HG03457 (cell line): Measurements from ENCODE around the gene PODXL2.

ENCODE experiments used
- ATAC-seq: cut with Tn5 transposase; IDR thresholded peaks from one replicate; pipeline ENCODE4 v1.9.1; 2021; ENCODE audit warnings: moderate number of reproducible peaks; ENCODE audit not compliant: unreplicated experiment

PODXL2 gene

GRCh38 chr3:127706312-127706711, 77.3 kb downstream of the PODXL2 start:
- ATAC-seq, result no peak

DNA sequence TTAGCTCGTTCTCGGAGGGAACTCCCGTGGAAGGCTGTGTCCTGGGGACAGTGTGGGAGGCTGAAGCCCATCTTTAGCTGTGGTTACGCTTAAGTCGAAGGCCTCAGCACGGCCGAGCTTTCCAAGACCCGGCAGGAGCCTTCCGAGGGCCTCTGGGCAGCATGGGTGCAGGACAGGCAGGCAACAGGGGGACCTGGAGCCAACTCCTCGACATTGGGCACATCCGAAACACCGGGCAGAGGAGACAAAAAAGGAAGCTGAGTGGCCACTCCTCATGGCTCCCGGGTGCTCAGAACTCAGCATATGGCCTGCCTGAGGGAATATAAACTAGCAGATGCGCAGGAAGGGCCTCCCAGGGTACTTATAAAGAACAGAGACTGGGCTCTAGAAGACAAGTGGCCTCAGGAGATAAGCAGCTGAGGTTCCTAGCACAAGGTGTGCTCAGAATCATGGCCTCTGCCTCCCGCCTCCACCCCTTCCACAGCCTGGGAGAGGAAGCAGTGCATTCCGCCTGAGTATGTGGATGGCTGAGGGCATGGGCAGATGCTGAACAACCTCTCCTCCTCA, 77.9 kb downstream of the PODXL2 start:
- no peak for ATAC-seq

GRCh38 chr3:127707851-127708411, 78.9 kb downstream of the PODXL2 start:
- ATAC-seq, result no peak

GRCh38 chr3:127708837-127709236, 79.9 kb downstream of the PODXL2 start:
- no peak for ATAC-seq

DNA sequence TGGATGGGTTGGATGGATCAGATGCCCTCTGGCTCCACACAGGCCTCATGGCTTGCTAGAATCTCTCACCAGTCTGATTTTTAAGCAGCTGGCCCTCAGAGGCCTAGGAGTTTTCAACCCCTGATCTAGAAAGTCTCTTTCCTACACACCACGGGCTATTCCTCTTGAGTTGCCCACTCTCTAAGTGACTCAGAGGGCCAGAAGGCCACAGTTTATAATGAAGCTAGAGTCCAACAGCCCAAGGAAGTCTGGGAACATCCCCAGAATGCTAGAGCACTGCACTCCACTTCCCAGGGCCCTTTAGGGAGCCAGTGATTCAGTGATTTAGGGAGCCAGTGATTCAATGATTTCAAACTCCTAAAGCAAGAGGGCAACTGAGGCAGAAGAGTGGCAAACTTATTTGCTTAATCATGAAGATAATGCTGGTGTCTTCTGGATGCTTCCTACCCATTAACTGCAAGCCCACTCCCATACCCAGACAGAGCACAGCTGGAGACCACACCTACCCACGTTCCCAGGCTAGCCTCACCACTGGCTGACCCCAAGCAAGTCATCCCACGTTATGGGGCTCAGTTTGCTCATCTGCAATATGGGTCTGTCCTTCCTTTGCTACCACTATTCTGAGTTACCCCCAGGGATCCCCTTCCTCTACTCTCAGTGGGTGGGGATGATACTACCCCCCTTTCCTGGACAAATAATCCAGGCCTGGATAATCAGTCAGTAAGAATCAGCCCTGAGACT, 80.5 kb downstream of the PODXL2 start:
- ATAC-seq, result no peak

- ATAC-seq, result no peak
Observed at GRCh38 chr3:127710155-127710941, 81.4 kb downstream of the PODXL2 start.

GRCh38 chr3:127711021-127711695, 82.2 kb downstream of the PODXL2 start:
- ATAC-seq, result no peak

GRCh38 chr3:127711896-127712295, 82.9 kb downstream of the PODXL2 start:
- no peak for ATAC-seq

- ATAC-seq, result no peak
Observed at GRCh38 chr3:127712461-127712860, 83.5 kb downstream of the PODXL2 start.

DNA sequence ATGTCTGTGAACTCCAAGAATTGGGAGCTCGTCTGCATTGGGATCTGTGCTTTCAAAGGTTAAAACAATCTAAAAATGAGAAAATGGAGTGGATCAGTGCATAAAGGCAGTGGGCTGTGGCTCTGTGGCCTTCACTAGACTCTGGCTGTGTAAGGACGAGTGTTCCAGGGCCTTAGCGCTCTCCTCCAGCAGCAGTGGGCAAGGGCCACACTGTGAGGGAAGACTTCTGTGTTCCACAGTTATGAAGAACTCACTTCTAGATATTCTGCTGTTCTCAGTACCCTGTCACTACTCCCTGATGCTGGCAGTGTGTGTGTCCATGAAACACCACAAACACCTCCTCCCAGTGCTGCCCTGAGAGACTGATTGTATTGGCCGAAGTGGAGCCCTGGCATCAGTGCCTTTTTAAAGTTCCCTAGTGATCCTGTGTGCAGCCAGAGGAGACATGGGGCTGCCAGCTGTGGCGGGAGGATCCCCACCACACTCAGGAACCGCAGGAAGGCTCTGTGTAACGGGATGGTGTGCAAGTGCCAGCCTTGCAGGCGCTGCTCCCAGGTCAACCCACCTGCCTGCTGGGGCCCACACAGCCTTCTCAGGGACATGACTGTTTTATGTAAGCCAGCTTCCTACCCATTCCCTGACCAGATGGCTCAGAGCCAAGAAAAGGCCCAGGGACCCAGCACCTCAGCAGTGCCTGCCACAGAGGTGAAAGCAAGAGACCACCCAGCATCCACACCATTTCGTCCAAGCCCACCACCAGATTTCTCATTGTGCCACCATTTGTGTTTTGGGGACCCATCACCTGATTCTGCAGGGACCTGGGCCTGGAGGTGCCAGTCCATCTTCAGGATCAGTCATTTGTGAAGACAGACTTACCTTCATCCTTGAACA, 84.1 kb downstream of the PODXL2 start:
- no peak for ATAC-seq

- no peak for ATAC-seq
Observed at GRCh38 chr3:127714125-127714571, 85.2 kb downstream of the PODXL2 start.

DNA sequence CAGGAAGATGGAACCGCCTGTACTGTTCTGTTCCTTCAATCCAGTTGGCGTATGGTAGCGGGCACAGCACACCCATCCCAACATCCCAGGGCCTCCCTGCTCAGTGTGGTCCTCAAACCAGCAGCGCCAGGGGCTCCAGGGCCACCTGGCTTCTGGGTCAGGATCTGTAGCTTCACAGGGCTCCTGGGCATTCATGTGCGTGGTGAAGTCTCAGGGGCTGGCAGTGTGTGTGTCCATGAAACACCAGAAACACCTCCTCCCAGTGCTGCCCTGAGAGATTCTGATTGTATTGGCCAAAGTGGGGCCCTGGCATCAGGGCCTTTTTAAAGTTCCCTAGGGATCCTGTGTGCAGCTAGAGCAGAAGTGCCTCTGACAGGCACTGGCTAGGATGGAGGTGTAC, 85.9 kb downstream of the PODXL2 start:
- no peak for ATAC-seq

DNA sequence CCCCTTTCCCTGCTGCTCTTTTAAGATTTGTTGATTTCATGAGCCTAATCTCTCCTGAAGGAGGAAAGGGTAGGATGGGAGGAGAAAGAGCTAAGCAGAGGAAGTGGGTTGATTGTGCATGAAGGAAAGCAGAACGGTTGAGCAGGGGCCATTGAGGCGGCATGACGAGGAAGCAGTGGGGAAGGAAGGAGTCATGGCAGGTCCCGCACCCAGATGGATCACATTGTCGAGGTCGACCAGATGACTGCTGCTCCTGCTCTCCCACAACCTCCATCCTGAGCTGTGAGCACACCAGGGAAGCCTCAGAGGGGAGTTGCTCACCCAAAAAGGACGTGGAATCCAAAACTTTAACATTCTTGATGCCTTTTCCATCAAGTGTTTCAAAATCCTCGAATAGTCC, 86.5 kb downstream of the PODXL2 start:
- no peak for ATAC-seq

DNA sequence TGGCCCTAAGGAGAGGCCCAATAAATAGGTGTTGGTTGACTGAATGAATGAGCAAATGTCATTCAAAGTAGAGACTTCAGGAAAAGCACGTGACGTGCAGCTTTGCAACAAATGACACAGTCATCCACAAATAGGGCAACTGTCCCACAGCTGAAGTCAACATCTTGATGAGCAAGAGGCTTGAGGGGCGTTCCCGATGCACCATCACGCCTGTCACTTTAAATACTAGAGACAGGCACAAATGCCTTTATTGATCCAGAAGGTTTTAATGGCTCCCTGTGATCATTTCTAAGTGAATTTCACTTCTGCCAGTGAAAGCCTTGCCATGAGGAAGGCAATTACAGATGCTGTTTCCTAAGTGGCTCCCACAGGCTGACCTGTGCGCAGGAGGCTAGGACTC, 87.4 kb downstream of the PODXL2 start:
- ATAC-seq, result no peak

DNA sequence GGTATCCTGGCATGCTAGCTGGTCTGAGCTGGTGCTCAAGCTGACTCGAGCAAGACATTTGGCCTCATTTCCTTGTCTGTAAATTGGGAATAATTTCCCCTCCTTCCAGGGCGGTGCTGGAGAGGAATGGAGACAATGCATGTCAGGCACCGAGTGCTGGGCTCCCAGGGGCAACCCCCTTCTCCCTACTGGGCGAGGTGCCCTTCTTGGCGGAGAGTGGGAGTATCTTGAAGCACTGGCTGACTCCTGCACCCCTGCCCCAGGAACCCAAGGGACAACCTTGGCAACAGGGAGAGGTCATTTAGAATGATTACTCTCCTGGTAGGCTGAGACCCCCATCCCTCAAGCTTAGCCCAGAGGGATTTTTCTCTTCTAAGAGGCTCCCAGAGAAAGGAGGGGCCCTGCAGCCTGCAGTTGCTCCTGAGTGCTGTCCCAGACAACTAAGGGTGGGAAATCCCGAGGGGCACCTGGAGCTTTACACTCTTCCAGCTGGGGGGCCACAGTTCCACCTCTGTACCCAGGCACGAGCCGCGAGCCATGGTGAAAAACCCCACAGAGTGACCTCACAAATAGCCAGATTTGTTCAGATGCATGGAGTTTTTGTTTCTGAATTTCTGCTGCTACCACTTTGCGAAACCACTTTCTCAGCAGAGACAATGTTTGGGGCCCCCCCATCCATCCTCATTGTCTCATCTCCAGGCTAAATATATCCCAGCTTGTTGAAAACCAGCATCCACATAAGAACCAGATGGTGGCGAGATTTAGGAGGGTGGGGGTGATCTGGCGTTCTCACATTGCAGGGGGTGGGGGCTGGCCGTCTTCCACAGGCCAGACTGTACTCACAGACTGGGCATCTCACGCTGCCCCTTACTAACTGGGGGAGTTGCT, 88.6 kb downstream of the PODXL2 start:
- no peak for ATAC-seq

GRCh38 chr3:127718245-127718915, 89.4 kb downstream of the PODXL2 start:
- ATAC-seq, result no peak

DNA sequence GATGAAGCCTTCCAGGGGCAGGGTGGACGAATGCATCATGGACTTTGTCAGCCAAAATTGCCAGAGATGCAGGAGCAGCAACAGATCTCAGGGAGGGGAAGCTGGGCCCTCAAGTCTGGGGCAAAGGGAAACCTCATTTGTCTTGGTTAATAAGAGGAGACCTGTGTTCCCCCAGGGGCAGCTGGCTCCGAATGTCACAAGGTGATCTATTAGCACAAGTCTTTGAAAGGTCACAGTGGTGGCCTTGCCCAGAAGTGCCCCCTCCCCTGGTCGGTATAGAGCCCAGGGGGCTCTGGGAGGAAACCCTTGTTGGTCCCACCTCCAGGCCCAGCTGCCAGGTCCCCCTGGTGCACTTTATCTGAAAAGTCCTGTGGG, 89.9 kb downstream of the PODXL2 start:
- no peak for ATAC-seq

DNA sequence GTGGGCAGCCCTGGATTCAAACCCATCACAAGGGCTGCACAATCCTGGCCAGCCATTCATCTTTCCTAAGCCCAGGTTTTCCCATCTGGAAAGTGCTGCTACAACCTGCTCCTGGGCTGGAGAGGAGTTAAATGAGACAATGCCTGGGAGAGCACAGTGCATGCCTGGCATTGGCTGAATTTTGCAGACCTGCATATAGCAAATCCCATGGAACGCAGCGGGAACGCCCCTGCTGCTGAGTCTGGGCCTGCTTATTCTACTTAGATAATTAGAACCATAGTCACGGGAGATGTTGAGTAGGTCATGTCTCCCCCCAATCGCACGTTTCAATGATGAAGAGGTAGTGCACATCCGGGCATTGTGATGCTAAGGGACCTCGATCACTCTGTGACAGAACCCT, 90.4 kb downstream of the PODXL2 start:
- ATAC-seq, result no peak
